HG03520 (cell line): ENCODE data around the gene DRICH1.
"Not testable (repeated sequence)": the region's sequence is repeated elsewhere in the genome, so short reads cannot be mapped to it uniquely, and the experiment has no call there.

Experiments
- ATAC-seq: cut with Tn5 transposase; IDR thresholded peaks from one replicate; pipeline ENCODE4 v1.9.1; 2021; ENCODE audit warnings: mild to moderate bottlenecking, moderate library complexity; ENCODE audit not compliant: unreplicated experiment

The DRICH1 gene

GRCh38 chr22:23632178-23632577, at the start of gene DRICH1:
Gene DRICH1 (minus strand): TSS chr22:23632321. CDS start chr22:23632023, 298 bp downstream.
- ATAC-seq = no peak

- no peak for ATAC-seq
Observed at GRCh38 chr22:23681026-23681809, 49.1 kb upstream of the DRICH1 start.

DNA sequence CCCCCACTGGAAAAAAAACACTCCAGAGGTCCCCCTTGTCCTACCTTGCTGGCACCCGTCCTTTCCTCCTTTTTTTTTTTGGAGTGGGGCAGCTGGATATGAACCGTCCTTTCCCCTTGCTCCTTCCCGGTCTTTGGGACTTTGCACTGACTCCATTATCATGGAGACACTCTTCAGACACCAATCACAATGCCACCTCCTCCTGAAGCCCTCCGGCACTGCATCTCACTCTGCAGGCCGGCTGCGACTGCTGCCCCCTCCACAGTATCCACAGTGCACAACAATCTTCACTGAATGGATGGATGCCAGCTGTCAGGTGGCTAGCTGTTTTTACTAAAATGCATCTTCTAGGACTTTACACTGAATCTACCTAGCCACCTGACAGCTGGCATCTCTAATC, 46.0 kb upstream of the DRICH1 start:
- no peak for ATAC-seq

DNA sequence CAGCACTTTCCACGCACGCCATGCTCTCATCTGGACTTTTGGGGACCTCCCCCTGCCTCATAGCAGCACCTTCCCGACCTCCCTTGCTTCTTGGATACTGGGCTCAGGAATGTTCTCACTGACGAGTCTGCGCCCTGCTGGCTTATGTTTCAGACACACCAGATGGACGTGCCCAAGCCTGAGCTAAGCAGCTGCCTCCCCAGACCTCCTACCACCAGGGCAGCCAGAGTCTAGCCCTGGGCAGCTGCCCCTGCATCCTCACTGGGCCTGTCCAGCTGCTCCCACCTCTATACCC, 45.5 kb upstream of the DRICH1 start:
- ATAC-seq = no peak

GRCh38 chr22:23676841-23677700, 45.0 kb upstream of the DRICH1 start:
- not testable (repeated sequence) for ATAC-seq

- ATAC-seq = no peak
Observed at GRCh38 chr22:23675502-23676415, 43.6 kb upstream of the DRICH1 start.

DNA sequence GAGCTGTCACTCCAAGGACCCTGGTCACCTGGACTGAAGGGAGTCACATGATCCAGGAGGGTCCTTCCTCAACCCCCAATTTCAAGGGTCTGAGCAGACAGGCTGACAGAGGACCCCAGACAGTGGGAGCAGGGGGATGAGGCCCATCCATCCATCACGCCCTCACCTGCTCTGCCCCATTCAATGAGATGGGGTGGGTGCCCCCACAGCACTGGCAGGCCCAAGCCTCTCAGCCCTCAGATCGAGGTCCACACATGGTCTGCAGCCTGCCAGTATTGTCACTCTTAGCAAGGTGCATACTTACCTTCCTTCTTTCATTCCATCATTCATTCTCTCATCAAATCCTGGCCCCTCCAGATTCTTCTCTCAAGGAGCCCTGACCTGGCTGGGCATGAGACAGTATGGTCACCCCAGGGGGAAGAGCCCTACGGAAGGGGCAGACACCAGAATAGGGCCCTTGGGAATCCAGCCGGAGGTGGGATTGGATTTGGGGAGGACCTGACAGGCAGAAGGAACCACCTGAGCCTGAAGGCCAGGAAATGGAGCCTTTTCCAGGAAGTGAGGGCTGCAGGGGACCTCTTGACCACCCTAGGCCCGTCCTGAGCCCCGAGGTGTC, 42.9 kb upstream of the DRICH1 start:
- not testable (repeated sequence) for ATAC-seq

DNA sequence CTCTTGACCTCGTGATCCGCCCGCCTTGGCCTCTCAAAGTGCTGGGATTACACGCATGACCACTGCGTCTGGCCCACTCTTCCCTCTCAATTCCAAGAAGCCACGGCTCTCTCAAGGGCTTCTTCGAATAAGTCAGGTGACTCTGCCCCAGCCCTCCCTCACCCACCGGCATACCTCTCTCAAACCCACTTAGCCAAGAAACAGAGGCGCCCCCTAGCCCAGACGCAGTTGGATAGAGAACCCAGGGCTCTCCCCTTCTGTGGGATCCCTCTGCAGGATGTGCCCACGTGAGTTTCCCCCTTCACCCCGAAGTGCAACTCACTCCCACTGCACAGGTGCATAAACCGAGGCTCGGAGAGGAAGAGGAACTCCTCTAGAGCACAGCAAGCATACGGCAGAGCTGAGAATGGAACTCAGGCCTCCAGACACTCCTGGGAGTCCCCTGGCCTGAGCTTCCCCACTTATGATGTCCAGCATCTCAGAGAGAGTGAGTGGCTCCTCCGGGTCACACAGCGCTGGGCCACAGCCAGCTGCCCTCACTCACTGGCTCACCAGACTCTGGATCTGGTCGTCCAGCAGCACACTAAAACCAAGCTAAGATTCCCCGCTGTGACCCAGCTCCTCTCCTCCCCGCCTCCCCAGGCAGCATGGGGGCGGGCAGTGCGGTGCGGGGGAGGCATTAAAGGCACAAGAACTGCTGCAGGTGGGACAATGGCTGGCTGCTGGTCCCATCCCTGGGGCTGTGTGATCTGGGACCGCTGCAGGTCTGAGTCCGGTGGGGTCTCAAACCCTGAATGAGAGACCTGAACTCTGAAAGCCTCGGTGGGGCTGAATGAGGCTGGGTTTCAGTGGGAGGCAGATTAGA, 41.9 kb upstream of the DRICH1 start:
- no peak for ATAC-seq

- ATAC-seq = no peak
Observed at GRCh38 chr22:23673050-23673620, 41.0 kb upstream of the DRICH1 start.

DNA sequence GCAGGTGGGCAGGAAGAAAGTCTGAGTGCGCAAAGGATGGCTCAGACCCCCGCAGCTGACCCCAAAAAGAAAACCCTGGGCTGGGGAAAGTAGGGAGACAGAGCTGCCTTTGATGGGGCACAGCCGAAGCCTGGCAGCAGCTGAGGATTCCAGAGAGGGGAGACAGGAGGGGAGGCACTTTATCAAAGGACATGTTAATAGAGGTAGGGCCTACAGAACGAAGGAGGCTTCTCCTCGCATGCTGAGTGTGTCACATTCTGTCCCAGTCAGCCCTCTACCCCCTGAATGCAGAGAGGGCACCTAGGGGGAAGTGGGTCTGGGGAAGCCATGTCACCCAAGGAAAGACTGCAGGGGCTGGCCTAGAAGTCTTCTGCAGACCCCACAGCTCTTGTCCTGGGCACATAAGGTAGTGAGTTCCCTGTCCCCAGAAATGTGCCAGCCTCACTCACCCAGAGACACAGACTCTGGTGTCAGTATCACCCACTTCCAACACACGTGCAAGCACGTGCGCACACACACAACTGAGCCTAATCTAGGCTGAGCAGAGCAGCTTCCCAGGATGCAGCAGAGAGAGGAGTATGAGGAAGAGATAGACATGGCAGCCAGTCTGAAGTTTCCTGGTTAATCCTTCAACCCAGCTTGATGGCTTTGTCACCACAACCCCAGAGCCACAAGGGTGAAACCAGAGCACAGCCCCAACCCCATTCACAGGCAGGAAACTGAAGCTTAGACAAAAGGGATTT, 40.4 kb upstream of the DRICH1 start:
- not testable (repeated sequence) for ATAC-seq

DNA sequence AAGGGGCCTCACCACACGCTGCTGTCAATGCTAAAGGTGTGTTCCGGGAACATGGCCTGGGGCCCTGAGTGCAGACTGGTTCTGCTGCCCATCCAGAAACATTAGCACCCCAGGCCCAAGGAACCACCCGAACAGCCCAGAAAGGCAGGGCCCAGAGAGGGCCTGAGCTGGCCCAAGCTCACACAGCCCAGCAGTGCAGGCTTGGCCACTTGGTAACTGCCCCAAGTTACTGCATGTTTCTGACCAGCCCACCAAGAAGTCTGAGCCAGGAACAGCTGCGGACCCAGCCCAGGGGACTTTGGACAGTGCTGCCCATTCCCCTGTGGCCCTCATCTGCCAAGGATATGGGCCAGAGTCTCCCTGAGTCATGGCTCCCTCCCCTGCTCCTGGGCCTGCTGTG, 39.3 kb upstream of the DRICH1 start:
- not testable (repeated sequence) for ATAC-seq

GRCh38 chr22:23670378-23671295, 38.5 kb upstream of the DRICH1 start:
- no peak for ATAC-seq

- not testable (repeated sequence) for ATAC-seq
Observed at GRCh38 chr22:23660381-23660780, 28.3 kb upstream of the DRICH1 start.

DNA sequence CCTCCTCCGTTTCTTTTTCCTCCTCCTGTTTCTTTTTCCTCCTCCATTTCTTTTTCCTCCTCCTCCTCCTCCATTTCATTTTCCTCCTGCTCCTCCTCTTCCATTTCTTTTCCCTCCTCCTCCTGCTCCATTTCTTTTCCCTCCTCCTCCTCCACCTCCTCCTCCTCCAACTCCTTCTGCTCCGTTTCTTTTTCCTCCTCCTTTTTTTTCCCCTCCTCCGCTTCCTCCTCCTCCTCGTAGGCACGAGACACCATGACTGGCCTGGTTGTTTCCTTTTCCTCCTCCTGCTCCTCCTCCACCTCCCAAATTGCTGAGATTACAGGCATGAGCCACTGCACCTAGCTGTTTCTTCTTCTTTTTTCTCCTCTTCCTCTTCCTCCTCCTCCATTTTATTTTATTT, 25.6 kb upstream of the DRICH1 start:
- no peak for ATAC-seq

DNA sequence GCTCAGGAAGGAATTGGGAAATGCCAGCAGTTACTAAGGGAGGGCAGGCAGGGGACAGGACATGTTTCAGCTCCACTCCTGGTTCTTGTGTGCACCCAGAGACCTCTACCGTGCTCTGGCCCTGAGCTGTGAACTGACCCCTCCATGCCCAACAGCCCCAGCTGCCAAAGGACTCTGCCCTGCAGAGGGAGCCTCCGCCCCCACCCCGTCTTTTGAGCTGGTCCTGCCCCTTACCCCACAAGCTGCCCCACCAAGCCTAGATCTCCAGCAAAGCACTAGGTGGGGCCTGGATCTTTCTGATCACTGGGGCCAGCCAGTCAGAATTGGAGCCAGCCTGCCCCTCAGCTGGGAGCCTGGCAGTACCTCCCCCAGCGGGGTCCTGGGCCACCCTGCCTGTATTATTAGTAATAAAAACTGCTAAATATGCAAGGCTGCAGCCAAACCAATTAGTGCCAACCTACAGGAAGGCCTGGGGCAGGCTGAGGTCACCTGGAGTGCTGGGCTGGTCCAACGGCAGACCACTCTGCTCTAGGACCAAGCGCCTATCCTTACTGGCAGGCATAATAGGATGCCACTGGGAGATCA, 23.9 kb upstream of the DRICH1 start:
- ATAC-seq = no peak

DNA sequence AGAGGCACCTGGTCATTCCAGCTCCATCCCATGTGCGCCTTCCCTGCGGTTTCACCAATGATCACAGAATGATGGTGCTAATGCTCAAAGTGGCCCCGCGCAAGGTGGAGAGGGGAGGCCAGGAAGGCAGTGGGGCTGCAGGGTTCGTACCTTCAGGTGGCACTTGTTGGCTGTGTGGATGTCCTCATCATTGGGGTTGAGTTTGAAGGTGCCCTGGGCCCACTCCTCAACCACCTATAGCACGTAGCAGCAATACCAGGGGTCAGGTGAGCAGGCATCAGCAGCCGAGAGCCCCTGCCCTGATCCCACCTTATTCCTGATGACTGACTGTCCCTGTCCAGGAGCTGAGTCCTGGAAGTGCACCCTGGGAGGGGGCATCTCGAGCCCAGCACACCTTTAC, 20.6 kb upstream of the DRICH1 start:
- ATAC-seq = no peak

GRCh38 chr22:23652286-23652685, 20.2 kb upstream of the DRICH1 start:
- ATAC-seq = no peak
